Activated T-helper 2 cell treated with anti-CD3 and anti-CD28 coated beads, Interferon-gamma antibody, Interleukin-2, Interleukin-4, amounts not matched to agents 10 μg/mL and 5 μg/mL and 100 μg/mL, durations not matched to agents 14 hours and 24 hours and 36 hours (primary cell): Measurements from ENCODE around the gene GMCL2. TPM values are rescaled to one million over a fixed set of nuclear protein-coding genes. Genes with fewer than 3 reads are reported as not detected.
"Not testable (repeated sequence)": the region's sequence is repeated elsewhere in the genome, so short reads cannot be mapped to it uniquely, and the experiment has no call there.

Experiments used
- DNase-seq: peaks from one replicate; pipeline ENCODE4 v3.0.0; 2021; ENCODE audit warnings: low spot score
- H3K27ac Mint-ChIP-seq: one replicate; pipeline ENCODE4 v1.8.0; 2021; ENCODE audit warnings: mixed read lengths
- H3K27me3 Mint-ChIP-seq: one replicate; pipeline ENCODE4 v1.8.0; 2021; ENCODE audit warnings: low read depth, mixed read lengths
- H3K36me3 Mint-ChIP-seq: one replicate; pipeline ENCODE4 v1.8.0; 2021; ENCODE audit warnings: low read depth, mixed read lengths
- H3K4me1 Mint-ChIP-seq: one replicate; pipeline ENCODE4 v1.8.0; 2021; ENCODE audit warnings: low read depth, mixed read lengths
- H3K4me3 Mint-ChIP-seq: one replicate; pipeline ENCODE4 v1.8.0; 2021; ENCODE audit warnings: low read depth, mild to moderate bottlenecking, moderate library complexity, mixed read lengths
- H3K9me3 Mint-ChIP-seq: one replicate; pipeline ENCODE4 v1.8.0; 2021; ENCODE audit warnings: mixed read lengths
- intact Hi-C: fragments of 100-400 bp; cut with micrococcal nuclease; formaldehyde crosslinking; loops from one replicate; pipeline ENCODE4 v1.15.1; 2023
- total RNA-seq: library from RNA; stranded (reverse); gene quantifications from 2 replicates; pipeline ENCODE4 v1.2.3, GENCODE V29; 2022

Gene GMCL2
- total RNA-seq, 1 donor from 2014 or later, result not detected

- Mint-ChIP-seq H3K27me3 (peaks cover 2% of the 10 kb centered on the region), H3K27ac (no peak overlapping the region), H3K9me3 (no peaks in the 10 kb centered on the region), H3K4me1 (peaks cover 6% of the 10 kb centered on the region), H3K4me3 (no peak overlapping the region), H3K36me3 (peaks cover 16% of the 10 kb centered on the region)
- intact Hi-C loops, result loop anchor here (10.0 kb wide), 2 partner anchors 607 to 1197 kb away; partner anchors contain the start of genes TMED9 and UIMC1
- no peak for DNase-seq
Observed at GRCh38 chr5:178201221-178201926, 14.2 kb upstream of the GMCL2 start.

GRCh38 chr5:178199581-178200434 lies 12.6 kb upstream of the GMCL2 start:
- Mint-ChIP-seq H3K27ac (no peak overlapping the region), H3K36me3 (peaks cover 4% of the 10 kb centered on the region), H3K9me3 (no peaks in the 10 kb centered on the region), H3K4me3 (no peak overlapping the region), H3K27me3 (peaks cover 5% of the 10 kb centered on the region), H3K4me1 (no peaks in the 10 kb centered on the region)
- DNase-seq, result no peak
- intact Hi-C loops, result loop anchor here (10.0 kb wide), 2 partner anchors 605 to 1195 kb away; partner anchors contain the start of genes TMED9 and UIMC1

GRCh38 chr5:178198706-178199105 lies 11.5 kb upstream of the GMCL2 start:
- Mint-ChIP-seq H3K4me3 (no peak overlapping the region), H3K27ac (no peak overlapping the region), H3K27me3 (peaks cover 7% of the 10 kb centered on the region), H3K4me1 (peaks cover 3% of the 10 kb centered on the region), H3K9me3 (no peaks in the 10 kb centered on the region), H3K36me3 (no peaks in the 10 kb centered on the region)
- intact Hi-C loops, result no loop called here
- no peak for DNase-seq

GRCh38 chr5:178198151-178198550 lies 11.0 kb upstream of the GMCL2 start:
- H3K4me3 Mint-ChIP-seq, H3K4me1 Mint-ChIP-seq, DNase-seq, H3K9me3 Mint-ChIP-seq, H3K36me3 Mint-ChIP-seq, intact Hi-C loops, H3K27ac Mint-ChIP-seq: not testable (repeated sequence)
- H3K27me3 Mint-ChIP-seq, result peaks cover 12% of the 10 kb centered on the region

GRCh38 chr5:178196986-178197385 lies 9.8 kb upstream of the GMCL2 start:
- intact Hi-C loops, result no loop called here
- H3K4me3 Mint-ChIP-seq, result no peak overlapping the region
- no peaks in the 10 kb centered on the region for H3K36me3 Mint-ChIP-seq
- no peaks in the 10 kb centered on the region for H3K9me3 Mint-ChIP-seq
- peaks cover 18% of the 10 kb centered on the region for H3K27me3 Mint-ChIP-seq
- H3K4me1 Mint-ChIP-seq, result peaks cover 7% of the 10 kb centered on the region
- no peak overlapping the region for H3K27ac Mint-ChIP-seq
- DNase-seq, result no peak

GRCh38 chr5:178196281-178196812 lies 9.2 kb upstream of the GMCL2 start:
- intact Hi-C loops, result no loop called here
- no peak for DNase-seq
- Mint-ChIP-seq H3K36me3 (no peaks in the 10 kb centered on the region), H3K9me3 (no peaks in the 10 kb centered on the region), H3K4me1 (peaks cover 7% of the 10 kb centered on the region), H3K27me3 (peaks cover 18% of the 10 kb centered on the region), H3K27ac (no peak overlapping the region), H3K4me3 (no peak overlapping the region)

- Mint-ChIP-seq H3K4me3 (no peak overlapping the region), H3K27ac (no peak overlapping the region), H3K9me3 (no peaks in the 10 kb centered on the region)
Observed at GRCh38 chr5:178194026-178194425, 6.9 kb upstream of the GMCL2 start.

GRCh38 chr5:178193251-178193809 lies 6.2 kb upstream of the GMCL2 start:
- H3K4me3 Mint-ChIP-seq, result no peak overlapping the region
- H3K27me3 Mint-ChIP-seq, result peaks cover 27% of the 10 kb centered on the region
- intact Hi-C loops, result no loop called here
- no peaks in the 10 kb centered on the region for H3K36me3 Mint-ChIP-seq
- no peak for DNase-seq
- no peaks in the 10 kb centered on the region for H3K9me3 Mint-ChIP-seq
- peaks cover 7% of the 10 kb centered on the region for H3K4me1 Mint-ChIP-seq
- H3K27ac Mint-ChIP-seq, result no peak overlapping the region

More at GRCh38 chr5:178194026-178194425, 6.9 kb upstream of the GMCL2 start:
- Mint-ChIP-seq H3K4me1 (peaks cover 7% of the 10 kb centered on the region), H3K27me3 (peaks cover 22% of the 10 kb centered on the region), H3K36me3 (no peaks in the 10 kb centered on the region)
- no peak for DNase-seq
- intact Hi-C loops, result no loop called here

GRCh38 chr5:178192787-178193186 lies 5.6 kb upstream of the GMCL2 start:
- no peak for DNase-seq
- H3K4me1 Mint-ChIP-seq, result peaks cover 7% of the 10 kb centered on the region
- no peaks in the 10 kb centered on the region for H3K36me3 Mint-ChIP-seq
- peaks cover 28% of the 10 kb centered on the region for H3K27me3 Mint-ChIP-seq
- intact Hi-C loops, result no loop called here
- H3K27ac Mint-ChIP-seq, result no peak overlapping the region
- H3K9me3 Mint-ChIP-seq, result no peaks in the 10 kb centered on the region
- no peak overlapping the region for H3K4me3 Mint-ChIP-seq

- Mint-ChIP-seq H3K4me1 (peaks cover 7% of the 10 kb centered on the region), H3K27me3 (peaks cover 28% of the 10 kb centered on the region), H3K9me3 (no peaks in the 10 kb centered on the region), H3K4me3 (no peak overlapping the region), H3K36me3 (no peaks in the 10 kb centered on the region), H3K27ac (no peak overlapping the region)
- intact Hi-C loops, result no loop called here
- DNase-seq, result no peak
Observed at GRCh38 chr5:178192244-178192643, 5.1 kb upstream of the GMCL2 start.

GRCh38 chr5:178191661-178192060 lies 4.5 kb upstream of the GMCL2 start:
- Mint-ChIP-seq H3K4me1 (peaks cover 7% of the 10 kb centered on the region), H3K36me3 (no peaks in the 10 kb centered on the region), H3K27me3 (peaks cover 28% of the 10 kb centered on the region), H3K4me3 (no peak overlapping the region), H3K9me3 (no peaks in the 10 kb centered on the region), H3K27ac (no peak overlapping the region)
- DNase-seq, result no peak
- intact Hi-C loops, result no loop called here

GRCh38 chr5:178189433-178189832 lies 2.3 kb upstream of the GMCL2 start:
- H3K4me3 Mint-ChIP-seq, result no peak overlapping the region
- no peak for DNase-seq
- H3K4me1 Mint-ChIP-seq, result peaks cover 12% of the 10 kb centered on the region
- H3K36me3 Mint-ChIP-seq, result no peaks in the 10 kb centered on the region
- H3K27me3 Mint-ChIP-seq, result peaks cover 23% of the 10 kb centered on the region
- no peaks in the 10 kb centered on the region for H3K9me3 Mint-ChIP-seq
- no peak overlapping the region for H3K27ac Mint-ChIP-seq
- intact Hi-C loops, result no loop called here
